GM18526 (cell line): Measurements from ENCODE around the gene KTN1.

Experiments
- POLR2A ChIP-seq: IDR thresholded peaks from 3 replicates; pipeline ENCODE4 v1.6.1; 2011; ENCODE audit not compliant: insufficient read length; ENCODE audit errors: extremely low read depth

Gene KTN1

DNA sequence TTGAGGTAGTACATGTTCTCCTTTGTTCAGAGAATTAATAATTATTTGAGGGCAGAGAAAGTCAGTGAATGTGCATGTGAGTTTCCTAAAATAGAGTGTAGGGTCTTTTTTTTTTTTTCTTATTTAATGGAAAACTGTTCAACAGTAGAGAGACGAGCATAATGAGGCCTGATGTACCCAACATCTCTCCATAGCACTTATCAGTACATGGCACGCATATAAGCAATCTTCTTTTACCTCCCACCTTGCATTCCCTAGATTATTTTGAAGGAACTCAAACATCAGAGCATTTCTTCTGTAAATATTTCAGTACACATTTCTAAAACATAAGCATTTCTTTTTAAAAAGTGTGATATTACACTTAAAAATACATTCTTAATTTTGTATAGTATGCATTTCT, 87.8 kb downstream of the KTN1 start:
- no peak for TF ChIP-seq POLR2A

DNA sequence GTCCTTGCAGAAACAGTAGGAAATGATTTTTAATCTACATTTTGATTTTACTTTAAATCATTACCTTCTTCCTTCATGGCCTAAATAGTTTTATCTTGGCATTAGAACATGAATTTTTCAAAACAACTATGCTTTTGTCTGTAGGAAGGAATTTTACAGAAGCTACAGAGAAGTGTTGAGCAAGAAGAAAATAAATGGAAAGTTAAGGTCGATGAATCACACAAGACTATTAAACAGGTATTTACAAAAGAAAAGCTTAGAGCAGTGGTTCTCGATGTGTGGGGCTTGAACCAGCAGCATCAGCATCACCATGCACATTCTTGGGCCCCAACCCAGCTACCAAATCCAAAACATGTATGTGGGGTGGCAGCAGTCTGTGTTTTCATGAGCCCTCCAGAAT, 91.6 kb downstream of the KTN1 start:
- no peak for TF ChIP-seq POLR2A

- no peak for TF ChIP-seq POLR2A
Observed at GRCh38 chr14:55673048-55673447, 93.0 kb downstream of the KTN1 start.

DNA sequence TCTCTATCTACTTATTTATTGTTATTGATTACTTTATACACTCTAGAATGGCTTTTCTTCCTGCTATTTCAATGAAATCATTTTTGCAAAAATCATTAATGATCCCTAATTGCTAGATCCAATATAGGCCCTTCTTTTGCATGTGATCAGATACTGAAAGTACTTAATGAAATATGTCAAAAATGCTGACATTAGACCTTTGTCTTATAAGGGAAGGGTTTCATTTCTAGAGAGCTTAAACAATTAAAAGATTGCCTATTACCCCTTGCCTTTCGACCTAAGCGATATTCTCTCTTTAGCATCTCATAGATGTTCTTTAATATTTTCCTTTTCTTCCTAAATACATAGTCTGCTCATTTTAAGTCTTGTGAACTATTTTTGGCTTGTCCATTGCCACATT, 101.1 kb downstream of the KTN1 start:
- no peak for TF ChIP-seq POLR2A

DNA sequence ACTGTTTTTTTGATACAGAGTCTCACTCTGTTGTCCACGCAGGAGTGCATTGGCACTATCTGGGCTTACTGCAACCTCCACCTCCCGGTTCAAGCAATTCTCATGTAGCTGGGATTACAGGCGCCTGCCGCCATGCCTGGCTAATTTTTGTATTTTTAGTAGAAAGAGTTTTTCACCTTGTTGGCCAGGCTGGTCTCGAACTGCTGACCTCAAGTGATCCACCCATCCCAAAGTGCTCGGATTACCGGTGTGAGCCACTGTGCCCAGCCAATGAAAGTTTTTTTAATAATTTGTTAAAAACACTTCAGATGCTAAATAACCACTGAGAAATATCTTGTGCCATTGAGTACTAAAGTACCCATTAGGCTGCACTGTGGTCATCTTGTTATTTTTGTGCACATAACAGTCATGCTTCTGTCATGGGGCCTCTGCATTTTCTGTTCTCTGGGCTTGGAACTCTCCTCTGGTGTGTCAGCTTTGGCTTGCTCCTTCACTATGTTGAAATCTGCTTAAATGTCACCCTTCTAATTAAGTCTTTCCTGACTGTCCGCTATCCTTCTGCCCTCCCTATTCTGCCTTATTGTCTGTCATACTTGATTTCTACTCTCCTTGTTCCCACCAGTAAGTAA, 105.1 kb downstream of the KTN1 start:
- no peak for TF ChIP-seq POLR2A

- TF ChIP-seq POLR2A = no peak
Observed at GRCh38 chr14:55686713-55687112, 106.7 kb downstream of the KTN1 start.

DNA sequence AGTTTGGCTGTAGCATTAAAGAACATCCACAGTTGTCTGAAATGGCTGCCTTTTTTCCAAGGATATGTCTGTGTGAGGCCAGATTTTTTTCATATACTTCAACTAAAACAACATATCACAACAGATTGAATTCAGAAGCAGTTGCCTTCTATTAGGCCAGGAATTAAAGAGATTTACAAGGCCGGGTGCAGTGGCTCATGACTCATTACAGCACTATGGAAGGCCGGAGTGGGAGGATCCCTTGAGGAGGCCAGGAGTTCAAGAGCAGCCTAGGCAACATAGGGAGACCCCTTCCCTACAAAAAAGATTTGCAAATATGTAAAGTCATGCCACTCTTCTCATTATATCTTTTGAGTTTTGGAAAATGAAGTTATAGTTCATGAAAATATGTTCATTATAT, 108.6 kb downstream of the KTN1 start:
- TF ChIP-seq POLR2A = no peak

GRCh38 chr14:55689981-55690871, 110.2 kb downstream of the KTN1 start:
- TF ChIP-seq POLR2A = no peak

DNA sequence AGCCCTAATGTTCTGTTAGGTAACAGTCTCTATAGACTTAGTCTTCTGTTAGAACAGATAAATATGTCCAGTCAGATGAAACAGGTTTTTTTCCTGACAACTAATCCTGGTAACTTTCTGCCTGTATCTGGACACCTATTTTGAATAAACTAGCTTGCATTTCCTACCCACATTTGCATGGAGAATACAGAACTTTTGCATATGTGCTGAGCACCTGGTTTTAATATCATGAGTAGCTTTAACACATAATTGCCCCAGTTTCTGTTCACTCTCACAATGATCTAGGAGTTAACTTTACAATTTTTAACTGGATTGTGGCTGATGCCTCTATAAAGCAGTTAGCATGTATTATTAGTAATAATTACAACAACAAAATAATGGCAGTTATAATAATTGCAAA, 111.7 kb downstream of the KTN1 start:
- TF ChIP-seq POLR2A = no peak

DNA sequence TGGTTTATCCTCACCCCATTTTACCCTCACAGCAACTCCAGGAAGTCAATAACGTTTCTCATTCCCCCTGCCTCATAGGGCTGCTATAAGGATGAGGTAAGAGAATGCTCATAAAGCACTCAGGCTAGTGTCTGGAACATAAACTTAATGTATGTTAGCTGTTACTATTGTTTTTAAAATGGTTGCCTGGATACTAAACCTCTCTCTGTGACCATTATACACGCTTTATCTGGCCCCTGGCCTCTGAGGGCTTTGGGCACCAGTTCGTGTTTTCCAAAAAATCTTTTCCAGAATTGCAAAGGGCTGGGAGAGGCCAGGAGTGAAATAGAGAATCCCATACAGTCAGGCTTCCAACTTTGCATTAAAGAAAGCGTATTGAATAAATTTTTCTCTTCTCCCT, 113.9 kb downstream of the KTN1 start:
- no peak for TF ChIP-seq POLR2A

DNA sequence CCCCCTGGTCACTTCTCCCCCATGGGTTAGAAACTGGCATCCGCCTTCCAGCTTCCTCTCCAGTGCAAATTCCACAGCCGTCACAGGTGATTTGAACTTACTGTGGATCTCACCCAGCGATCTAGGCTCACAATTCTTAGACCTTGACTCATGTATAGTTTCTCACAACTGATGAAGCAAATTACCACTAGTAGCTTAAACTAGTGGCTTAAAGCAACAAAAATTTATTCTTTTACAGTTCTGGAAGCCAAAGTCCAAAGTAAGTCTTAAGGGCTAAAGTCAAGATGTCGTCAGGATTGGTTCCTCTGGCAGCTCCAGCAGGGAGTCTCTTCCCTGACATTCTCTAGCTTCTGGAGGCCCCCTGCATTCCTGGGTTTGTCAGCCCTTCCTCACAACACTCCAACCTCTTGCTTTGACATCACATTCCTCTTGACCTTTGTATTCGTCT, 117.4 kb downstream of the KTN1 start:
- no peak for TF ChIP-seq POLR2A

DNA sequence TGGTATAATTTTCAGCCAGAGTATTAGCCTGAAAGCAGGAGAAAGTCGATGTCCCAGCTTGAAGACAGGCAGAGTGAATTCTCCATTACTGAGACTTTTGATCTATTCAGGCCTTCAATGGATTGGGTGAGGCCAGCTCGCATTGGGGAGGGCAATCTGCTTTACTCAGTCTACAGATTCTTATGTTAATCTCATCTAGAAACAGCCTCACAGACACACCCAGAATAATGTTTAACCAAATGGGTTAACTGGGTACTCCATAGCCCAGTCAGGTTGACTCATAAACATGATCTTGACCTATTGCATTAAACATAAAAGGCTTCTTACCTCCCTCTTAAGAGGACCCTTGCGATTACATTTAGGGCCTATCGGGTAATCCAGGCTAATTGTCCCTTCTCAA, 118.0 kb downstream of the KTN1 start:
- TF ChIP-seq POLR2A = no peak

DNA sequence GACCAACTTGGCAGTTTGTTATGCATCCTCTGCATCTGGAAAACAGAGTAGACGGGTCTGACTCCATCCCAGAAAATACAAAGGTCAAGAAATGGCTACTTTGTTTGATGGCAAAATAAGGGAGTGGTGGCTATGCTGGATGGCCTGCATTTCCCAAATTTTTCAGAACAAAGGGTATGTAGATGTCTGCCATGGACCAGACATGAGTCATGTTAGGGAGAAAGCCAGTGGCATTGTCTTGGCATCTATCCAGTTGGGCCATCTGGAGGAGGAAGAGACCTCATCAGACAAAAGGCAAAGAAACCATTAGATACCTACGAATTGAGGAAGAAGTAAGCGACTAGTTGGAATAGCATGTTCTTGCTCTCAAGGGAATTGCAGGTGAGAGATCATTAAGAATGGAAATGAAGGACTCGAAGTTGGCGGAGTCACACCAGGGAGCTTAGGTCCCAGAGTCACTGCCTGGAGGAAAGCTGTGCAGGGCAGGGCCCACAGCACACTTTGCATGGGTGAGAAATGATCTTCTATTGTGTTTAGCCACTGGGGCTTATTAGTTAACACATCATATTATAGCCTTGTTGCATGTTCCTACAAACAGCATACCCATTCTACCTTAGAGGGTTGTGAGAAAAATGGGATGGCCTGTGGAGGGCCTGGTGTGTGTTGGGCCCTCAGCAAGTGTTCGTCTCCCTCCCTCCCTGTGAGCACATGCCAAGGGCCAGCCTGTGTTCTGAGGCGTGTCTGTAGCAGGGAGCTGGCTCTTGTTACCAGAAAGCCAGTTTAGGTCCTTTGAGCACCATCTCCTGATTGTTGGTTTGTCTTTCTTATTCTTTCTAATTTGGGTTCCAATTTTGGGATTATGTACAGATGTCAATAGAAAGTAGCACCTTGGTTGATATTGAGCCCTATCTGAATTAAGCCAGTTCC, 119.4 kb downstream of the KTN1 start:
- no peak for TF ChIP-seq POLR2A

DNA sequence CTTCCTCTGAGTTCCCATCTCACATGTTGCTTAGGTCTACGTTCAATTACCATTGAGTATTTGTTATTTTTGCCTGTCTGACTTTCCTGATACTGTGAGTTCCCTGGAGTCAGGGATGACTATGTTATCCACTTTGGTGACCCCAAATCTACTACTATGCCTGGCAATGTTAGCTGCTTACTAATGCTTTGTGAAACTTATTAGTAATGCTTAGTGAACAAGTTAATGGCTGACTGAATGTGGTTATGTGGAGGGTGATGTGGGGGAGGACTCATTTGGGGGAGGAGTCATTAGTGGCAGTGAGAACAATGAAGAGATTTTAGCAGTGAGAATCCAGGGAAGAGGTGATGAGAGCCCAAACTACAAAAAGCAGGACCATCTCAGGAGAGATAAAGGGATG, 121.6 kb downstream of the KTN1 start:
- TF ChIP-seq POLR2A = no peak

DNA sequence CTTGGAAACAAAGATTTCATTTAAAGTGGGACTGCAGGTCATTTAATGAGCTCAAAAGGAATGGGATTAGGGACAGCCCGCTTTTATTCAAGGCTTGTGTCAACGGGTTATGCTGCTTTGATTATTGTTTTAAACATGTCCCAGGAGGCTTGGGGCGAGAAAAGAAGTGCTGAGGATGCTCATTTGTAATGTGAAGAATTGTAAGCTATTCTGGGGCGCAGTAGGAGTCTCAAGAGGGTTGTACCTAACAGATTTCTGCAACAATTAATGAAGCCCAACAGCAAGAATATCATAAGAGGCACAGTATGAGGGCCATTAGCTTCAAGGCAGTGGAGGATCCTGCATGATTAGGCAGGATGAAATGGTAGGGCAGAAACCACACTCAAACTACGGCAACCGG, 122.5 kb downstream of the KTN1 start:
- TF ChIP-seq POLR2A = no peak

DNA sequence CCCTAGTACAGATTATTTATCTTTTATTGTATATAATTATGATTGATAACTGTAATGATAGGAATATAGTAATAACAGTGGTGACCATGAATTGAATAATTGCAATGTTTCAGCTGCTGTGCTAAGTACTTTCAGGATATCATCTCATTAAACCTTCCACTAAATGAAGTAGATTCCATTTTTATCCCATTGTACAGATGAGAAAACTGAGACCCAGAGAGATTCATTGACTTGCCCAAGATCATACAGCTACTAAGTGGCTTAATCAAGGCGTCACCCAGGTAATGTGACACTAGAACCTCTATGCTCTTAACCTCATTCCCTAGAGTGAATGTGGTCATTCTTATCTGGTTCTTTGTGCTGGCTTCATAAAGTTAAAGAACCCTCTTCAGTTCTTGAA, 124.6 kb downstream of the KTN1 start:
- TF ChIP-seq POLR2A = no peak

GRCh38 chr14:55705651-55706364, 125.8 kb downstream of the KTN1 start:
- TF ChIP-seq POLR2A = no peak
